Ishikawa (cell line): ENCODE data around the gene SLC25A33.

Experiments
- CEBPB ChIP-seq: IDR thresholded peaks from 2 replicates; pipeline ENCODE4 v1.6.1; 2012
- CREB1 ChIP-seq: IDR thresholded peaks from 2 replicates; pipeline ENCODE4 v1.6.1; 2012; ENCODE audit warnings: low read depth
- EGR1 ChIP-seq: IDR thresholded peaks from 2 replicates; pipeline ENCODE4 v1.6.1; 2012
- EP300 ChIP-seq: IDR thresholded peaks from 2 replicates; pipeline ENCODE4 v1.6.1; 2012; ENCODE audit warnings: borderline replicate concordance
- FOXM1 ChIP-seq: IDR thresholded peaks from 2 replicates; pipeline ENCODE4 v1.6.1; 2012; ENCODE audit warnings: low read depth, borderline replicate concordance
- MAX ChIP-seq: IDR thresholded peaks from 2 replicates; pipeline ENCODE4 v1.6.1; 2012
- NFIC ChIP-seq: IDR thresholded peaks from 2 replicates; pipeline ENCODE4 v1.6.1; 2012
- RAD21 ChIP-seq: IDR thresholded peaks from 2 replicates; pipeline ENCODE4 v1.6.1; 2012; ENCODE audit warnings: low read depth
- REST ChIP-seq: IDR thresholded peaks from 2 replicates; pipeline ENCODE4 v1.6.1; 2012; ENCODE audit warnings: low read depth, mild to moderate bottlenecking
- TAF1 ChIP-seq: IDR thresholded peaks from 2 replicates; pipeline ENCODE4 v1.6.1; 2012; ENCODE audit warnings: low read depth, mild to moderate bottlenecking
- TCF12 ChIP-seq: IDR thresholded peaks from 2 replicates; pipeline ENCODE4 v1.6.1; 2012; ENCODE audit warnings: low read depth
- TEAD4 ChIP-seq: IDR thresholded peaks from 2 replicates; pipeline ENCODE4 v1.6.1; 2012
- USF1 ChIP-seq: IDR thresholded peaks from 2 replicates; pipeline ENCODE4 v1.6.1; 2012
- YY1 ChIP-seq: IDR thresholded peaks from 2 replicates; pipeline ENCODE4 v1.6.1; 2012; ENCODE audit warnings: low read depth
- ZBTB7A ChIP-seq: IDR thresholded peaks from 2 replicates; pipeline ENCODE4 v1.6.1; 2012; ENCODE audit warnings: low read depth

SLC25A33 gene

GRCh38 chr1:9612871-9613624 lies 73.8 kb downstream of the SLC25A33 start:
- no peak for TF ChIP-seq EP300
- TF ChIP-seq TAF1, result no peak
- no peak for TF ChIP-seq MAX
- TF ChIP-seq NFIC, result no peak
- TF ChIP-seq ZBTB7A, result no peak
- no peak for TF ChIP-seq TCF12
- no peak for TF ChIP-seq RAD21
- no peak for TF ChIP-seq REST
- no peak for TF ChIP-seq CEBPB
- no peak for TF ChIP-seq EGR1
- TF ChIP-seq TEAD4, result no peak
- no peak for TF ChIP-seq YY1
- TF ChIP-seq FOXM1, result no peak
- no peak for TF ChIP-seq CREB1
- TF ChIP-seq USF1, result no peak

GRCh38 chr1:9613625-9614299 lies 74.5 kb downstream of the SLC25A33 start:
- no peak for TF ChIP-seq YY1
- no peak for TF ChIP-seq USF1
- TF ChIP-seq NFIC, result no peak
- no peak for TF ChIP-seq CREB1
- TF ChIP-seq TEAD4, result no peak
- TF ChIP-seq CEBPB, result no peak
- no peak for TF ChIP-seq RAD21
- TF ChIP-seq REST, result no peak
- no peak for TF ChIP-seq ZBTB7A
- no peak for TF ChIP-seq EP300
- TF ChIP-seq MAX, result no peak
- no peak for TF ChIP-seq TCF12
- TF ChIP-seq FOXM1, result no peak
- TF ChIP-seq TAF1, result no peak

GRCh38 chr1:9615316-9616063 lies 76.2 kb downstream of the SLC25A33 start:
- TF ChIP-seq TAF1 (no peak), RAD21 (peak; percentile 21; the same call in 1 of the 2 replicates)

- TF ChIP-seq NFIC (no peak), YY1 (no peak), EGR1 (no peak), TCF12 (no peak), CREB1 (no peak), MAX (no peak), FOXM1 (no peak)
Measured at GRCh38 chr1:9618909-9619679, 79.8 kb downstream of the SLC25A33 start.
